Right lobe of liver (tissue), 4 donors: ENCODE measurements around the gene STXBP6.

Experiments
- POLR2A ChIP-seq: fragments of 450-650 bp; IDR thresholded peaks from one replicate; pipeline ENCODE4 v1.6.1; 2017; ENCODE audit warnings: antibody characterized with exemption, mild to moderate bottlenecking
- TF ChIP-seq, protein P1 (sequence below), 4 donors: fragments of 200-600 bp in 3 of 4; fragments of 450-650 bp in 1 of 4; IDR thresholded peaks; one replicate each; pipeline versions ENCODE4 v1.5.1 to v1.8.0; 2016 to 2022; ENCODE audit warnings: antibody characterized with exemption in 4 of 4, mild to moderate bottlenecking in 2 of 4
- donor health status: DM: no; HTN: no; CAD: no.
- donor health status: DM: no; HTN: no; CAD: no.
- donor health status: DM: no; HTN: yes; CAD: no.

DNA sequence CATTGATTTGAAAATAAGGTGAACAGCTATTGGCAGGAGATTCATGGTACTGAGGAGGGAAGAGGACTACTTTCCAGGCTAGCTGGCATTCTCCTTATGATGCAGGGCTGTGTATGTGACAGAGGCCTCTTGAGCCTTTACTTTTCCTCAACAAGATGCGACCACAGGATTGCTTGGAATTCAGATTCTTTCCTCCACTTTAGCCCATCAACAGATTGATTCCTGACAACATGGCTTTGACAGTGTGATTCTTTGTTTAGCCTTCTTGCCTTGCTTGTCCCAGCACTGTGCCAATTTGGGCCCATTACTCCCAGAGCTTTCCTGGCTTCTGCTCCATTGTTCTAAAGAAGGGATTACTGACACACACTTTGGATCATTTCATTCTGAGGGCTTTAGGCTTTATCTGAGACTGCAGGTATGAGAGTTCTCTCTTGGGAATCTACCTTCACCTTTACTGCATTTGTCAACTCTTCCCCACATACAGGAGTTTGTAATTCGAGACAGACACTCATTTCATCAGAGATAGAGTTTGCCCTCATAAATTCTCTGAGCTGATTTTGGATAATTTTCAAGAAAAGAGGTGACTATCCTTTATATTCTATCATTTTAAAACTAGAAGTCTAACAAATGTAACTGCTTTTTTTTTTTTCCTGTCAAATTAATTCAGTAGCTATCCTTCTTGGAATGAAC is 209.6 kb downstream of the STXBP6 start:
- TF ChIP-seq, protein P1, sequence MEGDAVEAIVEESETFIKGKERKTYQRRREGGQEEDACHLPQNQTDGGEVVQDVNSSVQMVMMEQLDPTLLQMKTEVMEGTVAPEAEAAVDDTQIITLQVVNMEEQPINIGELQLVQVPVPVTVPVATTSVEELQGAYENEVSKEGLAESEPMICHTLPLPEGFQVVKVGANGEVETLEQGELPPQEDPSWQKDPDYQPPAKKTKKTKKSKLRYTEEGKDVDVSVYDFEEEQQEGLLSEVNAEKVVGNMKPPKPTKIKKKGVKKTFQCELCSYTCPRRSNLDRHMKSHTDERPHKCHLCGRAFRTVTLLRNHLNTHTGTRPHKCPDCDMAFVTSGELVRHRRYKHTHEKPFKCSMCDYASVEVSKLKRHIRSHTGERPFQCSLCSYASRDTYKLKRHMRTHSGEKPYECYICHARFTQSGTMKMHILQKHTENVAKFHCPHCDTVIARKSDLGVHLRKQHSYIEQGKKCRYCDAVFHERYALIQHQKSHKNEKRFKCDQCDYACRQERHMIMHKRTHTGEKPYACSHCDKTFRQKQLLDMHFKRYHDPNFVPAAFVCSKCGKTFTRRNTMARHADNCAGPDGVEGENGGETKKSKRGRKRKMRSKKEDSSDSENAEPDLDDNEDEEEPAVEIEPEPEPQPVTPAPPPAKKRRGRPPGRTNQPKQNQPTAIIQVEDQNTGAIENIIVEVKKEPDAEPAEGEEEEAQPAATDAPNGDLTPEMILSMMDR (IDR thresholded peaks at IDR 0.05), result no peak
- TF ChIP-seq POLR2A, result no peak
